Mesenchymal stem cell (in vitro differentiated cells and primary cell): ENCODE data around the gene COBLL1.

Source experiments
- DNase-seq: peaks from one replicate; pipeline ENCODE4 v3.0.0-alpha.2; 2013
- H2AFZ ChIP-seq: one replicate; pipeline ENCODE4 v1.6.1; 2013; ENCODE audit warnings: low read depth, mild to moderate bottlenecking, control low read depth, inconsistent platforms, low read length, moderate library complexity
- H2AK5ac ChIP-seq: 2 replicates; pipeline ENCODE4 v1.6.1; 2013; ENCODE audit warnings: low read length, moderate library complexity, mild to moderate bottlenecking, inconsistent platforms; ENCODE audit not compliant: severe bottlenecking
- H2BK120ac ChIP-seq: one replicate; pipeline ENCODE4 v1.6.1; 2013; ENCODE audit warnings: low read depth, mild to moderate bottlenecking, inconsistent platforms, low read length, moderate library complexity
- H2BK12ac ChIP-seq, 2 experiments: one replicate each; pipeline ENCODE4 v1.6.1; 2013; ENCODE audit warnings: inconsistent platforms in 2 of 2, low read length in 2 of 2, mild to moderate bottlenecking in 2 of 2, moderate library complexity in 2 of 2, control low read depth in 1 of 2
- H2BK15ac ChIP-seq: one replicate; pipeline ENCODE4 v1.6.1; 2013; ENCODE audit warnings: mild to moderate bottlenecking, low read depth, inconsistent platforms; ENCODE audit not compliant: poor library complexity, severe bottlenecking
- H2BK5ac ChIP-seq: 2 replicates; pipeline ENCODE4 v1.6.1; 2013; ENCODE audit warnings: low read depth, mild to moderate bottlenecking, low read length, control low read depth, inconsistent platforms; ENCODE audit not compliant: poor library complexity, severe bottlenecking
- H3K14ac ChIP-seq, 2 experiments: one replicate each; pipeline ENCODE4 v1.6.1; 2013; ENCODE audit warnings: inconsistent platforms in 2 of 2, low read length in 2 of 2, control low read depth in 1 of 2, mild to moderate bottlenecking in 1 of 2, moderate library complexity in 1 of 2
- H3K18ac ChIP-seq, 2 experiments: one replicate each; pipeline ENCODE4 v1.6.1; 2013; ENCODE audit warnings: inconsistent platforms in 2 of 2, low read length in 2 of 2, control low read depth in 1 of 2, low read depth in 1 of 2, mild to moderate bottlenecking in 1 of 2
- H3K23ac ChIP-seq, 2 experiments: one replicate each; pipeline ENCODE4 v1.6.1; 2013; ENCODE audit warnings: inconsistent platforms in 2 of 2, low read length in 2 of 2, mild to moderate bottlenecking in 2 of 2, moderate library complexity in 2 of 2, control low read depth in 1 of 2
- H3K27ac ChIP-seq: 2 replicates; pipeline ENCODE4 v1.5.1; 2013; ENCODE audit warnings: mild to moderate bottlenecking, moderate library complexity, low read length, control low read depth, inconsistent platforms; ENCODE audit not compliant: poor library complexity, severe bottlenecking
- H3K27me3 ChIP-seq, 2 experiments: 2 replicates each; pipeline versions ENCODE4 v1.6.1 to v1.7.0; 2013; ENCODE audit warnings: low read length in 2 of 2, mild to moderate bottlenecking in 2 of 2, moderate library complexity in 2 of 2, control low read depth in 1 of 2, inconsistent platforms in 1 of 2; ENCODE audit not compliant: control insufficient read depth in 1 of 2, insufficient read depth in 1 of 2
- H3K36me3 ChIP-seq, 2 experiments: 2 replicates each; pipeline versions ENCODE4 v1.6.1 to v1.7.0; 2013; ENCODE audit warnings: low read length in 2 of 2, control low read depth in 1 of 2, inconsistent platforms in 1 of 2, low read depth in 1 of 2, mild to moderate bottlenecking in 1 of 2; ENCODE audit not compliant: insufficient read depth in 2 of 2, control insufficient read depth in 1 of 2
- H3K4ac ChIP-seq, 2 experiments: one replicate each; pipeline ENCODE4 v1.6.1; 2013; ENCODE audit warnings: inconsistent platforms in 2 of 2, low read length in 2 of 2, mild to moderate bottlenecking in 2 of 2, moderate library complexity in 2 of 2, control low read depth in 1 of 2, low read depth in 1 of 2
- H3K4me1 ChIP-seq: 2 replicates; pipeline ENCODE4 v1.6.1; 2013; ENCODE audit warnings: low read depth, low read length, control low read depth; ENCODE audit not compliant: control insufficient read depth, insufficient read depth
- H3K4me2 ChIP-seq: 2 replicates; pipeline ENCODE4 v1.6.1; 2013; ENCODE audit warnings: low read length, mild to moderate bottlenecking, inconsistent platforms; ENCODE audit not compliant: poor library complexity, severe bottlenecking
- H3K4me3 ChIP-seq, 2 experiments: 2 replicates each; pipeline versions ENCODE4 v1.5.1 to v1.7.0; 2013; ENCODE audit warnings: low read length in 2 of 2, mild to moderate bottlenecking in 2 of 2, control low read depth in 1 of 2, low read depth in 1 of 2; ENCODE audit not compliant: insufficient read depth in 1 of 2
- H3K79me1 ChIP-seq: replicated peaks from 2 replicates; pipeline ENCODE4 v1.6.1; 2013; ENCODE audit warnings: mild to moderate bottlenecking, control low read depth, low read length, inconsistent platforms; ENCODE audit not compliant: poor library complexity, severe bottlenecking
- H3K9ac ChIP-seq: 2 replicates; pipeline ENCODE4 v1.7.0; 2013; ENCODE audit warnings: mild to moderate bottlenecking, low read length, moderate library complexity
- H3K9me3 ChIP-seq: 2 replicates; pipeline ENCODE4 v1.7.0; 2013; ENCODE audit warnings: mild to moderate bottlenecking, low read length; ENCODE audit not compliant: control insufficient read depth
- H4K8ac ChIP-seq: one replicate; pipeline ENCODE4 v1.6.1; 2013; ENCODE audit warnings: inconsistent platforms, mild to moderate bottlenecking, low read length, moderate library complexity
- H4K91ac ChIP-seq: one replicate; pipeline ENCODE4 v1.6.1; 2013; ENCODE audit warnings: mild to moderate bottlenecking, low read length, inconsistent platforms
- WGBS: methylation state at CpG from one replicate; pipeline ENCODE4 v1.1.7; 2013; ENCODE audit warnings: mixed read lengths; 5-methylcytosine and 5-hydroxymethylcytosine counted together

Gene COBLL1

DNA sequence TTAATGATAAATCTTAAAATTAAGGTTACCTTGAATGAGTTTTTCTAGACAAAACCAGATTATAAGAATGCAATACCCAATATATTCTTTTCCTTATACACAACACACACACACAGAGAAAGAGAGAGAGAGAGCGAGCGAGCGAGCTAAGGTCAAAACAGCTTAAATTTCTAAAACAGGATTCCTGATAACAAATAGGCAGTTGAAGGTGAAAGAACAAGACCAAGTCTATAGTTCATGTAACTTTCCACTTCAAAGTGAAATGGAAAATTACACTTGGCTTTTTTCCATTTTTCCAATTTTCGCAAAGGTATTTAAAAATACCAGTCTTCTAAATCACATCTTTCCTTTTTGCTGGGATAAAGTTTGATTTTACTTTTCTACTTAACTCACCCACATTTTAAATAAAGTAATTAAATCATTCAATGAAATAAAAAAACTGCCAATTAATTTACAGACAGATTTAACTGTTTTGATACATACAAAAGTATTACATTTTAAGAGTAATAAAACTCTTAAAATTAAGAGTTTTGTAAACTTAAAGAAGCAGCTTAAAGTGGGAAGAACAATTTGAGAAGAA is 98.8 kb downstream of the COBLL1 start:
- DNase-seq = no peak
- Histone ChIP-seq H3K4me2 (no peak overlapping the region), H3K4me3 (no peak overlapping the region), H3K27ac (no peak overlapping the region), H3K9me3 (no peaks in the 10 kb centered on the region), H2BK120ac (no peak overlapping the region), H4K91ac (no peak overlapping the region), H3K14ac (no peak overlapping the region), H4K8ac (no peak overlapping the region), H3K23ac (no peak overlapping the region), H3K79me1 (peaks cover 3% of the 10 kb centered on the region), H3K18ac (no peak overlapping the region), H2BK12ac (no peak overlapping the region), H3K36me3 (peaks cover 0 to 3% of the 10 kb centered on the region in 2 experiments), H3K27me3 (no peaks in the 10 kb centered on the region), H2AFZ (no peak overlapping the region), H2BK15ac (no peak overlapping the region), H3K4ac (no peak overlapping the region), H3K4me1 (peaks cover 5% of the 10 kb centered on the region), H2BK5ac (no peak overlapping the region), H3K9ac (no peak overlapping the region), H2AK5ac (no peak overlapping the region)
- 60% methylated on average over 1 of the region's 4 CpGs for WGBS

GRCh38 chr2:164739966-164740365 is 101.7 kb downstream of the COBLL1 start:
- Histone ChIP-seq H2BK5ac (peak overlapping the region; percentile 44), H2BK15ac (no peak overlapping the region), H3K79me1 (peaks cover 3% of the 10 kb centered on the region), H3K14ac (no peak overlapping the region), H3K4ac (no peak overlapping the region), H3K36me3 (peaks cover 0 to 3% of the 10 kb centered on the region in 2 experiments), H2AK5ac (no peak overlapping the region), H3K18ac (no peak overlapping the region), H3K4me1 (peaks cover 6% of the 10 kb centered on the region), H3K9ac (peak overlapping the region; percentile 56), H2BK12ac (no peak overlapping the region), H3K9me3 (no peaks in the 10 kb centered on the region), H4K91ac (no peak overlapping the region), H3K27me3 (no peaks in the 10 kb centered on the region), H4K8ac (no peak overlapping the region), H2BK120ac (no peak overlapping the region), H3K4me2 (no peak overlapping the region), H3K23ac (no peak overlapping the region), H3K27ac (peak overlapping the region; percentile 76), H2AFZ (no peak overlapping the region), H3K4me3 (no peak overlapping the region)
- WGBS = 39% methylated on average over 3 of the region's 3 CpGs
- DNase-seq = peak; percentile 82

DNA sequence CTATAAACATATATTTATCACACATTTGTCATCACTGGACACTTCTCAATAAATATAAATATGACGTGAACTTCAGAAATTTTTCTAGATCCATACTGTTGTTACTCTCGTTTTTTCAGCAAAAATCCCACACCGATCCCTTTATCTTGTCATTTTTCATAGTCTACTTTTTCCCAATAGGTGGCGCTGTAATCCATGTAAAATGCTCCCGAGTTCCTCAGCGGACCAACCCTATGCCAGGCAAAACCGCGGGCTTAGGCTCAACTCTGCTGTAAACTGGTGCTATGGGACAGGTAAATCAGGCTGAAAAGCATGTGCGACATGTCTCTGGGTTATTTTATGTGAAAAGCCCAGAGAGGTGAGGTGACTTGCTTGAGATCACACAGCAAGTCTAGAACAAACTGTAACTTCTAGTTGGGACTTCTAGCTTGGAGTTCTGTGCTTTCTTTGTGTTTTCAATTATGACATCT is 104.0 kb downstream of the COBLL1 start:
- Histone ChIP-seq H2AFZ (no peak overlapping the region), H2BK12ac (no peak overlapping the region), H2BK5ac (no peak overlapping the region), H3K4me1 (peaks cover 6% of the 10 kb centered on the region), H3K23ac (no peak overlapping the region), H3K14ac (no peak overlapping the region), H2AK5ac (no peak overlapping the region), H3K27me3 (no peaks in the 10 kb centered on the region), H3K18ac (peak overlapping the region in 1 of 2 experiments; percentile 11), H4K8ac (no peak overlapping the region), H3K79me1 (peaks cover 3% of the 10 kb centered on the region), H3K4ac (no peak overlapping the region), H3K9ac (peak overlapping the region; percentile 57), H3K9me3 (no peaks in the 10 kb centered on the region), H4K91ac (no peak overlapping the region), H3K4me3 (no peak overlapping the region), H3K36me3 (peaks cover 0 to 3% of the 10 kb centered on the region in 2 experiments), H3K4me2 (no peak overlapping the region), H2BK120ac (no peak overlapping the region), H3K27ac (peak overlapping the region; percentile 52), H2BK15ac (no peak overlapping the region)
- DNase-seq = peak; percentile 66
- 2% methylated on average over 9 of the region's 9 CpGs for WGBS

DNA sequence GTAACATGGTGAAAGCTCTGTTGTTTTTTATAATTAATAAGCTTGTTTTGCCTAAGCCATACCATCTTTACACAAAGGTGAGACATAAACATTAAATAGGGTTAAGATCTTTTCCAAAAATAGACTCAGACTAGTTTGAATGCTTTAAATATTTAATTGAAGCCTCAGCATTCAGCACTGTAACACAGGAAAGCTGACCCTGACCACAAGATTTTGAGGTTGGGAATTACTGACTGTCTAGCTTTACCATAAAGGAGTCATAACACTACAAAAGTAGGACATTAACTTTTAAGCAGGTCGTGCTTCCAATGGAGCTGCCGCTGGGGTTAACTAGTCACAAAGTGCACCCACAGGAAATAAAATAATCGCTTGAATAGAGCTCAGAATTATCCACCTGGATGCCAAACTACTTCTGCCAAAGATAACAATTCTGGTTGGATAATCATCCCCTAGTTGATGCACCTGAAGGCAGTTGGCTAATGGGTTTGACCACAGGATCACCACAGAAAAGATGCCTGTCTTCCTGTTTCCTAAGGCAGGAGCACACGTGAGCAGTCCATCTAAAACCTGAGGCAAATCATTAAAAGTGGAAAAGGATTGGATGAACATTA is 106.2 kb downstream of the COBLL1 start:
- H3K36me3 ChIP-seq = peaks cover 0 to 3% of the 10 kb centered on the region in 2 experiments
- H3K9ac ChIP-seq = no peak overlapping the region
- H2BK120ac ChIP-seq = no peak overlapping the region
- DNase-seq = peak; percentile 11
- no peak overlapping the region for H3K4me3 ChIP-seq
- H4K8ac ChIP-seq = no peak overlapping the region
- H2BK12ac ChIP-seq = no peak overlapping the region
- H3K14ac ChIP-seq = no peak overlapping the region
- no peaks in the 10 kb centered on the region for H3K9me3 ChIP-seq
- H3K79me1 ChIP-seq = peaks cover 2% of the 10 kb centered on the region
- H3K4me1 ChIP-seq = peaks cover 7% of the 10 kb centered on the region
- no peak overlapping the region for H3K4ac ChIP-seq
- no peak overlapping the region for H3K18ac ChIP-seq
- H3K23ac ChIP-seq = no peak overlapping the region
- no peak overlapping the region for H2BK15ac ChIP-seq
- peak overlapping the region; percentile 92 for H3K27ac ChIP-seq
- H2AK5ac ChIP-seq = no peak overlapping the region
- H2AFZ ChIP-seq = no peak overlapping the region
- H3K4me2 ChIP-seq = no peak overlapping the region
- H3K27me3 ChIP-seq = no peaks in the 10 kb centered on the region
- H4K91ac ChIP-seq = no peak overlapping the region
- no peak overlapping the region for H2BK5ac ChIP-seq
- WGBS = 88% methylated on average over 3 of the region's 4 CpGs
